Astrocyte (in vitro differentiated cells and primary cell): ENCODE data around the gene PRKCD. TPM values are rescaled to one million over a fixed set of nuclear protein-coding genes. Genes with fewer than 3 reads are reported as not detected.

Experiments
- DNase-seq: peaks from one replicate; pipeline ENCODE4 v3.0.0-alpha.2; 2010; ENCODE audit warnings: low read depth
- FAIRE-seq: peaks from 2 replicates; lab custom pipeline; 2011; peaks lifted over from hg19 to GRCh38; lab: Jason Lieb, UNC
- H2AFZ ChIP-seq: 2 replicates; pipeline ENCODE4 v1.6.0; 2012; ENCODE audit warnings: low read depth, low read length, inconsistent platforms
- H3K27ac ChIP-seq: 2 replicates; pipeline ENCODE4 v1.5.1; 2011; ENCODE audit warnings: low read depth, low read length, inconsistent platforms
- H3K27me3 ChIP-seq: 2 replicates; pipeline ENCODE4 v1.6.0; 2011; ENCODE audit warnings: low read length, inconsistent platforms; ENCODE audit not compliant: insufficient read depth
- H3K36me3 ChIP-seq: 2 replicates; pipeline ENCODE4 v1.5.1; 2011; ENCODE audit warnings: low read length, inconsistent platforms; ENCODE audit not compliant: insufficient read depth
- H3K4me1 ChIP-seq: 2 replicates; pipeline ENCODE4 v1.5.1; 2011; ENCODE audit warnings: low read length, inconsistent platforms; ENCODE audit not compliant: insufficient read depth
- H3K4me2 ChIP-seq: 2 replicates; pipeline ENCODE4 v1.6.0; 2012; ENCODE audit warnings: low read length, inconsistent platforms
- H3K4me3 ChIP-seq: 2 replicates; pipeline ENCODE4 v1.5.1; 2011; ENCODE audit warnings: low read depth, mild to moderate bottlenecking, low read length, inconsistent platforms; ENCODE audit not compliant: insufficient read depth
- H3K79me2 ChIP-seq: 2 replicates; pipeline ENCODE4 v1.6.0; 2012; ENCODE audit warnings: mild to moderate bottlenecking, low read length, inconsistent platforms; ENCODE audit not compliant: insufficient read depth
- H3K9ac ChIP-seq: 2 replicates; pipeline ENCODE4 v1.6.0; 2012; ENCODE audit warnings: mild to moderate bottlenecking, low read length, inconsistent platforms
- H3K9me3 ChIP-seq: 2 replicates; pipeline ENCODE4 v1.5.1; 2012; ENCODE audit warnings: low read depth, mild to moderate bottlenecking, low read length, inconsistent platforms; ENCODE audit not compliant: insufficient read depth
- H4K20me1 ChIP-seq: 2 replicates; pipeline ENCODE4 v1.6.0; 2012; ENCODE audit warnings: low read length, inconsistent platforms; ENCODE audit not compliant: insufficient read depth
- H3K27ac Mint-ChIP-seq: one replicate; pipeline ENCODE4 v1.8.0; 2021; ENCODE audit warnings: mild to moderate bottlenecking, mixed read lengths; ENCODE audit not compliant: unreplicated experiment
- H3K27me3 Mint-ChIP-seq: one replicate; pipeline ENCODE4 v1.8.0; 2021; ENCODE audit warnings: low read depth, mixed read lengths; ENCODE audit not compliant: unreplicated experiment
- H3K36me3 Mint-ChIP-seq: one replicate; pipeline ENCODE4 v1.8.0; 2021; ENCODE audit warnings: low read depth, mixed read lengths; ENCODE audit not compliant: unreplicated experiment
- H3K4me1 Mint-ChIP-seq: one replicate; pipeline ENCODE4 v1.8.0; 2021; ENCODE audit warnings: low read depth, mixed read lengths; ENCODE audit not compliant: unreplicated experiment
- H3K4me3 Mint-ChIP-seq: one replicate; pipeline ENCODE4 v1.8.0; 2021; ENCODE audit warnings: mild to moderate bottlenecking, moderate library complexity, mixed read lengths; ENCODE audit not compliant: unreplicated experiment
- H3K9me3 Mint-ChIP-seq: one replicate; pipeline ENCODE4 v1.8.0; 2021; ENCODE audit warnings: mild to moderate bottlenecking, mixed read lengths; ENCODE audit not compliant: unreplicated experiment
- EZH2 ChIP-seq: IDR thresholded peaks from 2 replicates; pipeline ENCODE4 v1.6.1; 2012; ENCODE audit warnings: mild to moderate bottlenecking, low read length, inconsistent platforms; ENCODE audit not compliant: insufficient read depth
- total RNA-seq: library from RNA; stranded (reverse); gene quantifications from 2 replicates; pipeline ENCODE4 v1.2.1, GENCODE V29; 2021
- TF ChIP-seq, protein P1 (sequence below): IDR thresholded peaks from 2 replicates; pipeline ENCODE4 v1.5.1; 2011; ENCODE audit warnings: low read depth, mild to moderate bottlenecking, inconsistent platforms, low read length, moderate library complexity; ENCODE audit not compliant: insufficient read depth

The PRKCD gene
- total RNA-seq, 1 donor from 2014 or later, result 25.4 TPM

DNA sequence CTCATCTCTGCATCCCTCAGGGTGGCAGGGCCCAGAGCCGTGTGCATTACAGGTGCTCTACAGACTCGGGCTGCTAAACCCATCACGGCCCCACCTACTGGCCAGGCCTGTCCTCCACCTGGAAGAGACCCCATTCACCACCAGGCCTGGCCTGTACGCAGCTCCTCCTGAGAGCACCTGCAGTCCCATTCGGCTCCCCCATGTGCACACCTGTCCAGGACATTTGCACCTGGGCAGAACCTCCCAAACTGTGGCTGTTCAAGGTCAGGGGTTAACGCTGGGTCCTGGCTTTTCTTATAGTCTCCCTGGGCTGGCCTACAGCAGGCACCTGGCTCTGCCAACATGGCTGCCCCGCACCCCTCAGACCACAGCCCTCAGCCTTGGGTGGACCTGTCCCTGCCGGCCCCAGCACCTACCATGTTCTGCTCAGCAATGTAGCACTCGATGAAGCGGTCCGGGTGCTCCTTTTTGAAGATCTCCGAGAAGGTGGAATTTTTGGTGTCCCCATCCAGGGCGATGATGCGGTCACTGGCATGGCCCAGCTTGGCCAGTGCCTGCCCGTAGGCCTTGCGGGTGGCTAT, 69.1 kb downstream of the PRKCD start:
- Histone ChIP-seq H3K27ac (no peak overlapping the region), H3K9ac (no peak overlapping the region), H3K4me2 (no peak overlapping the region), H3K4me1 (peaks cover 9% of the 10 kb centered on the region), H3K36me3 (peaks cover 65% of the 10 kb centered on the region), H3K9me3 (no peaks in the 10 kb centered on the region), H3K79me2 (peaks cover 36% of the 10 kb centered on the region), H2AFZ (no peak overlapping the region), H3K4me3 (no peak overlapping the region), H3K27me3 (no peaks in the 10 kb centered on the region), H4K20me1 (peaks cover 76% of the 10 kb centered on the region)
- FAIRE-seq (no peak), DNase-seq (no peak)
- Mint-ChIP-seq H3K27ac (no peak overlapping the region), H3K27me3 (no peaks in the 10 kb centered on the region), H3K9me3 (no peaks in the 10 kb centered on the region), H3K4me3 (no peak overlapping the region), H3K4me1 (peaks cover 5% of the 10 kb centered on the region), H3K36me3 (peaks cover 13% of the 10 kb centered on the region)
- TF ChIP-seq, protein P1, sequence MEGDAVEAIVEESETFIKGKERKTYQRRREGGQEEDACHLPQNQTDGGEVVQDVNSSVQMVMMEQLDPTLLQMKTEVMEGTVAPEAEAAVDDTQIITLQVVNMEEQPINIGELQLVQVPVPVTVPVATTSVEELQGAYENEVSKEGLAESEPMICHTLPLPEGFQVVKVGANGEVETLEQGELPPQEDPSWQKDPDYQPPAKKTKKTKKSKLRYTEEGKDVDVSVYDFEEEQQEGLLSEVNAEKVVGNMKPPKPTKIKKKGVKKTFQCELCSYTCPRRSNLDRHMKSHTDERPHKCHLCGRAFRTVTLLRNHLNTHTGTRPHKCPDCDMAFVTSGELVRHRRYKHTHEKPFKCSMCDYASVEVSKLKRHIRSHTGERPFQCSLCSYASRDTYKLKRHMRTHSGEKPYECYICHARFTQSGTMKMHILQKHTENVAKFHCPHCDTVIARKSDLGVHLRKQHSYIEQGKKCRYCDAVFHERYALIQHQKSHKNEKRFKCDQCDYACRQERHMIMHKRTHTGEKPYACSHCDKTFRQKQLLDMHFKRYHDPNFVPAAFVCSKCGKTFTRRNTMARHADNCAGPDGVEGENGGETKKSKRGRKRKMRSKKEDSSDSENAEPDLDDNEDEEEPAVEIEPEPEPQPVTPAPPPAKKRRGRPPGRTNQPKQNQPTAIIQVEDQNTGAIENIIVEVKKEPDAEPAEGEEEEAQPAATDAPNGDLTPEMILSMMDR, result no peak
- TF ChIP-seq EZH2, result no peak

DNA sequence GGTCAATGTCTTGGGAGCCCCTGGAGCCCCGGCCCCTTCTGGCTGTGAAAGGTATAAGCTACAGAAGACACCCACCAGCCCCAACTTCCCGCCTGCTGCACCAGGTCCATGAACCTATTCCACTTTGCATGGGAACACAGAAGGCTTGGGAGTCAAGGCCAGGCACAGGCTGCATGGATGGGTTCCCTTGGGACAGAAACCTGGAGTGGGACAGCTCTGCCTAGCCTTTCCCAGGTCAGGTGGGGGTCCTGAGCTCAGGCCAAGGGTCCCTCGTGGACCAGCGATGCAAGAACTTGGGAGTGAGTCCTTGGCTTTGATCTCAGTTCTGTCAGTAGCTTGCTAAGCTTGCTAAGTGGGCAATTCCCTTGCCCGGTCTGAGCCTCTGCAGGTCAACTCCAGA, 69.8 kb downstream of the PRKCD start:
- FAIRE-seq, result no peak
- Mint-ChIP-seq H3K9me3 (no peaks in the 10 kb centered on the region), H3K27ac (no peak overlapping the region), H3K4me1 (peaks cover 11% of the 10 kb centered on the region), H3K36me3 (peaks cover 16% of the 10 kb centered on the region), H3K27me3 (no peaks in the 10 kb centered on the region), H3K4me3 (no peak overlapping the region)
- Histone ChIP-seq H3K9ac (no peak overlapping the region), H3K4me2 (no peak overlapping the region), H3K79me2 (peaks cover 43% of the 10 kb centered on the region), H4K20me1 (peaks cover 71% of the 10 kb centered on the region), H3K27ac (no peak overlapping the region), H3K9me3 (no peaks in the 10 kb centered on the region), H2AFZ (no peak overlapping the region), H3K4me1 (peaks cover 11% of the 10 kb centered on the region), H3K4me3 (no peak overlapping the region), H3K27me3 (no peaks in the 10 kb centered on the region), H3K36me3 (peaks cover 66% of the 10 kb centered on the region)
- DNase-seq, result no peak
- TF ChIP-seq EZH2, result no peak
- TF ChIP-seq, protein P1, result no peak
